IMR-90 (cell line): ENCODE measurements around the gene ZNF439.
"Not testable (repeated sequence)": the region's sequence is repeated elsewhere in the genome, so short reads cannot be mapped to it uniquely, and the experiment has no call there.

Experiments used
- BHLHE40 ChIP-seq: fragments of 150-350 bp; IDR thresholded peaks from 2 replicates; pipeline ENCODE4 v1.6.1; 2016; ENCODE audit warnings: mild to moderate bottlenecking, low read depth, low read length
- CEBPB ChIP-seq: IDR thresholded peaks from 2 replicates; pipeline ENCODE4 v1.6.1; 2012; ENCODE audit warnings: low read depth, low read length, improper control_type of control experiment
- MAFK ChIP-seq: IDR thresholded peaks from 2 replicates; pipeline ENCODE4 v1.6.1; 2012; ENCODE audit warnings: low read depth, low read length, improper control_type of control experiment
- POLR2A ChIP-seq: IDR thresholded peaks from 2 replicates; pipeline ENCODE4 v1.6.1; 2012; ENCODE audit warnings: mild to moderate bottlenecking, low read depth, low read length
- RFX5 ChIP-seq: IDR thresholded peaks from 2 replicates; pipeline ENCODE4 v1.8.0; 2012; ENCODE audit warnings: low read depth, mild to moderate bottlenecking, low read length, moderate library complexity
- SMC3 ChIP-seq: fragments of 150-350 bp; IDR thresholded peaks from 2 replicates; pipeline ENCODE4 v1.6.1; 2016; ENCODE audit warnings: low read depth, mild to moderate bottlenecking, antibody characterized with exemption, low read length, moderate library complexity
- TF ChIP-seq, protein P1 (sequence below): conservative IDR thresholded peaks from 2 replicates; pipeline ENCODE4 v1.5.1; 2012; ENCODE audit warnings: mild to moderate bottlenecking, low read depth, low read length, improper control_type of control experiment

DNA sequence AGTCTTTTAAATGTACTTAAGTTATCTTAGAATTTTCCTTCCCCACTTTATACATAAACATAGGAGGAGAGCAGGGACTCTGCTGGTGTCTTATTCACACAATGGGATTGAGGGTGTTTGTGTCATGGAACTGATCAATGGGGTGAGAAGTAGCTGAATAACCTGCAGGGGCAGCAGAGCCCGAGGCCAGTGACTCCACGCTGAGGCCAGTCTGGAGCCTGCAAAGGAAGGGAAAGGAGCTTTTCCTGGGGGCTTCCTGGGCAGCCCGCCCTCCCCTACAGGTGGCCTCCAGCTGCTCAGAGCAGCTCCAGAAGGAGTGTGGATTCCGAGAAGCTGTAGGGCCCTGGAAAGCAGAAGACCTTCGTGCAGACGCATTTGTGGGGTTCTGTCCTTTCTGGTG, 911 bp upstream of the ZNF439 start:
- TF ChIP-seq, protein P1, sequence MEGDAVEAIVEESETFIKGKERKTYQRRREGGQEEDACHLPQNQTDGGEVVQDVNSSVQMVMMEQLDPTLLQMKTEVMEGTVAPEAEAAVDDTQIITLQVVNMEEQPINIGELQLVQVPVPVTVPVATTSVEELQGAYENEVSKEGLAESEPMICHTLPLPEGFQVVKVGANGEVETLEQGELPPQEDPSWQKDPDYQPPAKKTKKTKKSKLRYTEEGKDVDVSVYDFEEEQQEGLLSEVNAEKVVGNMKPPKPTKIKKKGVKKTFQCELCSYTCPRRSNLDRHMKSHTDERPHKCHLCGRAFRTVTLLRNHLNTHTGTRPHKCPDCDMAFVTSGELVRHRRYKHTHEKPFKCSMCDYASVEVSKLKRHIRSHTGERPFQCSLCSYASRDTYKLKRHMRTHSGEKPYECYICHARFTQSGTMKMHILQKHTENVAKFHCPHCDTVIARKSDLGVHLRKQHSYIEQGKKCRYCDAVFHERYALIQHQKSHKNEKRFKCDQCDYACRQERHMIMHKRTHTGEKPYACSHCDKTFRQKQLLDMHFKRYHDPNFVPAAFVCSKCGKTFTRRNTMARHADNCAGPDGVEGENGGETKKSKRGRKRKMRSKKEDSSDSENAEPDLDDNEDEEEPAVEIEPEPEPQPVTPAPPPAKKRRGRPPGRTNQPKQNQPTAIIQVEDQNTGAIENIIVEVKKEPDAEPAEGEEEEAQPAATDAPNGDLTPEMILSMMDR, result not testable (repeated sequence)
- not testable (repeated sequence) for TF ChIP-seq POLR2A, RFX5, MAFK, BHLHE40, SMC3, CEBPB
